AG08396 (cell line): ENCODE measurements around the gene ARPC5L.
"Not testable (repeated sequence)": the region's sequence is repeated elsewhere in the genome, so short reads cannot be mapped to it uniquely, and the experiment has no call there.

ENCODE experiments used
- DNase-seq: peaks from one replicate; pipeline ENCODE4 v3.0.0; 2012; ENCODE audit warnings: low spot score, mixed read lengths

ARPC5L gene

DNA sequence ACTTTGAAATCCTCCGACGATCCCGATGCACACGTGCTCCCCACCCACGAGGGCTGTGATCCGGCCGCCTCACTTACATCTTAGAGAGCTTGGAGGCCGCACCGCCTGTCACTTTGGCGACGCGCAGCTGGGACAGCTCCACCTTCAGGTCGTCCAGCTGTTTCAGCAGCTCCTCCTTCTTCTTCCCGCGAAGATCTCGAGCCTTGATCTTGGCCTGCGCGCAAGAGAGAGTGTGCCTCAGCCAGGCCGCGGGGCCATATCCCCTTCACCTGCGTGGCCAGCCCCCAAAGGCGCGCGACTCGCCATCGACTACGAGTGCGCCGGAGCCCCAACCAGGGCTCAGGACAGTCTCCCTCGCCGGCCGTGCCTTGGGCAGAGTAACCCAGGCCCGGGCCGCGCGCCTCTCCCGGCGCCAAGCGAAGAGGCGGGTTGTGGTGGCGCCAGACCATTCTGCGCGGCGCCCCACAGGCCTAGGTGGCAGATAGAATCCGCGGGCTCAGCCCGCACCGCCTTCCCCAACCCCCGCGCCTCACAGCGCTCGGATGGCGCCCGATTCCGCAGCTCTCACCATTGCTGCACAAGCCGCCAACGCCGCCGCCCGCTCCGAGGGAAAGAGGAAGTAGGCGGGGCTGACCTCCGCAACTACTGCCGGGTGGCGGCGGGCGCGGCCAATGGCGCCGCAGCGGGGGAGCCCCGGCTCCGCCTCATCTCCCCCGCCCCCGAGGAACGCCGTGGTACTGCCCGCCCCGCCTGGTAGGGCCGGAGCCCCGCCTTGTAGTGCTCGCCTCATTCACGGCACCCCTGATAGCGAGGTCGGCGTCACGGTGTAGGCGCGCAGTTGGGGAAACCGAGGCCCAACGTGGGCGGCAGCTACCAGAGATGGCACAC lies at the start of gene ARPC5L, which contains the start of gene RPL35:
TSS of gene ARPC5L (plus strand) at position 789 of the 888 bp plus-strand sequence. CDS start 7,161 bp downstream, outside the sequence.
TSS of gene RPL35 (minus strand) at position 616 of the 888 bp plus-strand sequence. CDS start at position 571, 45 bp downstream.
- DNase-seq = peak; percentile 99

DNA sequence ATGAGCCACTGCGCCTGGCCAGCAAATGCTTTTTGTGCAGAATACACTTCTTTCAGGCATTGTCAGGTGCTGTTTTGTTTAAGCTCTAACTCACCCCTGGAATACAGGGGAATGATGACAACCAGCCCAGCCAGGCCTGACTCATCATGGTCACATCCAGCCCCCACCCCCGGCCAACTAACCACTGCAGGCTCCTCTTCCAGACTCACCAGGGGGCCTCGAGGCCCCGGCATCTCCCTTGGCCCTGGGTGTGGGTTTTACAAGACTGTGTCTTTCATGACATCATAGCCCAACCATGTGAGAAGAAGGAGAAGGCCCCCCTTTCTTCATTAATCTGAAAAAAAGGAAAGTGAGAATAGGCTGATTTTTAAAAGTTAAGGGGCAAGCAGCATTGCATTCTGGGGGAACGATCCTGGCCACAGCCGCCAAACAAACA lies 49.5 kb upstream of the ARPC5L start:
- DNase-seq = peak; percentile 91

DNA sequence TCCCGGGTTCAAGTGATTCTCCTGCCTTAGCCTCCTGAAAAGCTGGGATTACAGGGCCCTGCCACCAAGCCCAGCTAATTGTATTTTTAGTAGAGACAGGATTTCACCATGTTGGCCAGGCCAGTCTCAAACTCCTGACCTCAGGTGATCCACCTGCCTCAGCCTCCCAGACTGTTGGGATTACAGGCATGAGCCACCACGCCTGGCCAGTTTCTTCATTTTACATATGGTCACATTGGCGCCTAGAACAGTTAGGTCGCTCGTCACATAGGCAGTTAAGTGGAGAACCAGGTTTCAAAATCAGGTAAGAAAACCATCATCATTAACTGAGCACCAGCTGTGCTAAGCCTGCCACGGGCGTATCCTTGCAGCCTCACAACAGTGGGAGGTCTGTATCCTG lies 48.9 kb upstream of the ARPC5L start:
- DNase-seq = no peak

DNA sequence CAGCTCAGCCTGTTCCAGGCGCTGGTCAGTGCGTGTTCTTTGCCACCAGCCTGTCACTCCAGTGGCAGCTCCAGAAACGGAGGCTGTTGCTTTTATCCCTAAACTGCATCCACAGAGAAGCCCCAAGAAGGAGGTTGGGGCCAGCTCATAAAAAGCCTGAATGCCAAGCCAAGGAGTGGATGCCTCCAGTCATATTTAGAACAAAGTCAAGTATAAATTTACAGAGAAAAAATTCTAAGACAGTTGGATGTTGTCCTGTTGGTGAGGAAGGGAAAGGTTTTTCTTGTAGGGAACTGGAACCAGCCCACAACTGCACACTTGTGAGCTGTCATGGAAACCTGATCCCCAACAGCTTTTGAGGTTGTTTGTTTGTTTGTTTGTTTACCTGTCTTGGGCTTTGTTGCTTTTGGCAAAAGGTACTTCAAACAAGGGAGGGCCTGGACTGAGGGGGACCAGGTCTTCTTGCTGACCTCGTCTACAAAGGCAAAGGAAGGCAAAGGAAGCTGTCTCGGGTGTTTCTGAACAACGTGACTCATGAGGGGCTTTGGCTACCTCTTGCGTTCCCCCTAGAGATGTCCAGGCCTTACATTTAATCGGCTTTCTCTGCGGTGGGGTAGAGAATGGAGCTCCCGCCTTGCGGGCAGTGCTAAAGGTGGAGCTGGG lies 48.3 kb upstream of the ARPC5L start:
- DNase-seq = no peak

DNA sequence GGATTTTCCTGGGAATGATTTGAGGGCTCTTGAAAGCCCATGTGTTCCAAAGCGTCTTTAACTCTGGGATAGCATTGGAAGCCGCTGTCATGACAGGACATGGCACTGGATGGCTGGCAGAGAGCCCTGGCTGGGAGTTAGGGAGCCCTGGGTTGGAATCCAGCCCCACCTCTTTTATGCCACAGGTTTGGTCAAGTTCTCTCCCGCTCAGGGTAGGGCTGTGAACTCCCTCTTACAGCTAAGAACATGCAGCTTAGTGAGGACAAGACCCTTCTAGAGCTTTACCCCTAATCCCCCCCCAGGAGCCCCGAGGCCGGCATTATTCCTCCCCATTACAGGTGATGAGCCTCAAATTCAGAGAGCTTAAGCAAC lies 47.8 kb upstream of the ARPC5L start:
- no peak for DNase-seq

DNA sequence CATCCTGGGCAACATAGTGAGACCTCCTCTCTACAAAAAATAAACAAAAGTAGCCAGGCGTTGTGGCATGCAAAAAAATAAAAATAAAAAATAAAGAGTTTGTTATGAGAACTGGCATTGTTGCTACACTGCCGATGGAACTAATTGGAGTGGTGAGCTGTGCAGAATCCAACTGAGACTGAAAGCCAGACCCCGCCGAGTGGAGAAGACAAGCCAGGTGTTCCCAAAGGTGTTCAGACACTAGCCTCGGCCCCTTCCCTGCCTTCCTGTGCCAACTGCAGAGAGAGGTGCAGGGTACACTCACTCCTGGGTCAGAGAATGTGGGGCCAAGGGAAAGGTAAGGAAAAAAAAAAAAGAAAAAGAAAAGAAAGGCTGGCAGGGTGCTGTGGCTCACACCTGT lies 46.3 kb upstream of the ARPC5L start:
- DNase-seq = no peak

DNA sequence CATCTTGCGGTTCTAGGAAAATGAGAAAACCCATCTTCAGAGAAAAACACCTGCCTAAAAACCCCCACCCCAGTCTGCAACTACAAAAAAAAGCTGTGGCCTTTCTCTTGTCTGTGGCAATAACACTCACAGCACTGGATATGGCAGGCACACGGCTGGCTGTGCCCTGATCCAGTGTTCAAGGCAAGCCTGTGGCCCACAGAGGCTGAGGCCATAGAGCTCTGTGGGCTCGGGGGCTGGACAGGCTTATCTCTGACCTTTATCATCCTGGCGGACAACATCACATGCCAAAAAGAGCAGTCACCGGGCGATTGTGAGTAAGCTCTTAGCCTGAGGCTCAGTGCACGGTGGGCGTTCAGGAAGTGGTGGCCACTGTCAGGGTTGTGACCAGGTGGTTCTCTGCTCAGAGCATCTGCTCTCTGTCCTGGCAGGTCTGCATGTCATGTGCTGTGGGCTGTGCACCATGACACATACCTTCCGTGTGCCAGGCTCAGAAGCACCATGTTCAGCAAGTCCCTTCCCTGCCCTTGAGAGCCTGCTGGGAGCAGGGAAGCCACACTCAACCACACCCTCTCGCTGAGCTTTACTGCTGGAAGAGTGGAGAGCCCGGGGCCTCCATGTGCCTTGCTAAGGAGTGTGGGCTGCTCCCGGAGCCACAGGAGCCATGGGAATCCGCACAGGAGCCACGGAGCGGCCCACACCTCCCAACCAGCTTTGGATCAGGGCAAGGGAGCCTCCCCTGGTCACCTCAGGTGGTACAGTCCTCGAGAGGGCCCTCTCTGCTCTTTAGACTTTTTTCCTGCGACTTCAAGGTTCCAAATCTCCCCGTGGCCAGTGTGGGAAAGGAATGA lies 43.3 kb upstream of the ARPC5L start:
- DNase-seq = no peak

DNA sequence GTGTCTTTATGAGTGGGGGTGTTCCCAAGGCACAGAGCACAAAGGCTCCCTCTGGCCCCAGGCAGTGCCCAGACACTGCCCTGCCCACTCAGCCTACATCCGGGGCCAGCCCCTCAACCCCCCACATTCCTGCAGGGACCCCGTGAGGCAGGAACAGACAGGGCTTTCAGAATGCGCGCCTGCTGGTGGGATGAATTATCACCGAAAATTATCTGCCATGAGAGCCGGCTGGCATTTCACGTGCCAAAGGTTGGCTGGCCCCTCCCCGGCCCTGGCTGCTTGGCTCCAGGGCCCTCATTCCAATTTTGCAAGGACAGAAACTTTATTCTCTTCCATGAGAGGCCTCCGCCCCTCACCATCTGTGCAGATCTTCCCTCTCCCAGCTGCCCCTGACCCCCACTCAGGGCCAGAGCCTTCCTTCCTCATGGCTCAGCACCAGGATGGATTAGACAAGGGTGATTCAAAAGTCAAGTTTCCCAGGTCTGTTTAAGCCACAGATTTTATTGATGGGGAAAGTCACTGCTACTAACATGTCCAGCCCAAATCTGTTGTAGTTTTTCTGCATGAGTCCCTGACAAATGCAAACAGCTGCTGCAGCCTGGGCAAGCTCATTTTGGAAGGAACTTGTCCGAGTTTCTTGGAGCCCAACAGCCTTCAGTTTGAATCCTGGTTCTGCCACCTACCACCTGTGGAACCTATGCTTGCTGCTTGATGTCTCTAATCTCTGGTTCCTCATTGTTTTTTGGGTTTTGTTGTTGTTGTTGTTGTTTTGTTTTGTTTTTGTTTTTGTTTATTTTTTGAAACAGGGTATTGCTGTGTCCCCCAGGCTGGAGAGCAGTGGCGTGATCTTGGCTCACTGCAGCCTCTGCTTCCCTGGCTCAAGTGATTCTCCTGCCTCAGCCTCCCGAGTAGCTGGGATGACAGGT lies 41.0 kb upstream of the ARPC5L start:
- DNase-seq = no peak

DNA sequence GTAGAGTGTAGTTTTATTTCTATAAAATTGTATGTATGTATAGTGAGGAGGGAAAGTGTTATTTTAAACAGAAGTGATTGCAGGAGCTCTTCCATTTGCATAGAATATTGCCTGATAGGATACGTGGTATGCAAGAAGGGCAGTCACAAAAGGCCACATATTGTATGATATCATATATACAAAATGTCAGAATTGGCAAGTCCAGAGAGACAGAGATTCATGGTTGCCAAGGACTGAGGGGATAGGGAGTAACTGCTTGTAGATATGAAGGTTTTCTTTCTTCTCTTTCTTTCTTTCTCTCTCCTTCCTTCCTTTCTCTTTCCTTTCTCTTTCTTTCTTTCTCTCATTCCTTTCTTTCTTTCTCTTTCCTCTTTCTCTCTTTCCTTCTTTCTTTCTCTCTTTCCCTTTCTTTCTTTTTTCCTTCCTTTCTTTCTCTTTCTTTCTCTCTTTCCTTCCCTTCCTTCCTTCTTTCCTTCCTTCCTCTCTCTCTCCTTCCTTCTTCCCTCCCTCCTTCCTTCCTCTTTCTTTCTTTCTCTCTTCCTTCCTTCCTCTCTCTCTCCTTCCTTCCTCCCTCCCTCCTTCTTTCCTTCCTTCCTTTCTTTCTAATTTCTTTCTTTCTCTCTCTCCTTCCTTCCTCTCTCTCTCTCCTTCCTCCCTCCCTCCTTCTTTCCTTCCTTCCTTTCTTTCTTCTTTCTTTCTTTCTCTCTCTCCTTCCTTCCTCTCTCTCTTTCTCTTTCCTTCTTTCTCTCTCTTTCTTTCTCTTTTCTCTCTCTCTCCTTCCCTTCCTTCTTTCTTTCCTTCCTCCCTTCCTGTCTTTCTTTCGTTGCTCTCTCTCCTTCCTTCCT lies 33.2 kb upstream of the ARPC5L start:
- no peak for DNase-seq

DNA sequence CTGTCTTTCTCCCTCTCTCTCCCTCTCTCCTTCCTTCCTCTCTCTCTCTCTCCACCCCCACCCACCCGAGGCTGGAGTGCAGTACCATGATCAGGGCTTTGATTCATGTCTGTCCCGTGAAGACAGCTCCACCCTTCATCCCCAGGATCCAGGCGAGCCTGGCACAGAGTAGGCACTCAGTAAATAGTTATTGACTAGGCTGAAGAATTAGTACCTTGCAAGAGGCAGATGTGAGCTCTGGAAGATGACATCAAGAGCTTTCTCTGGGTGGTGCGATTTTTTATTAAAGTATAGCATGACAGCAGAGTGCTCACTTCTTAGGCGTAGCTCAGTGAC lies 32.6 kb upstream of the ARPC5L start:
- no peak for DNase-seq

DNA sequence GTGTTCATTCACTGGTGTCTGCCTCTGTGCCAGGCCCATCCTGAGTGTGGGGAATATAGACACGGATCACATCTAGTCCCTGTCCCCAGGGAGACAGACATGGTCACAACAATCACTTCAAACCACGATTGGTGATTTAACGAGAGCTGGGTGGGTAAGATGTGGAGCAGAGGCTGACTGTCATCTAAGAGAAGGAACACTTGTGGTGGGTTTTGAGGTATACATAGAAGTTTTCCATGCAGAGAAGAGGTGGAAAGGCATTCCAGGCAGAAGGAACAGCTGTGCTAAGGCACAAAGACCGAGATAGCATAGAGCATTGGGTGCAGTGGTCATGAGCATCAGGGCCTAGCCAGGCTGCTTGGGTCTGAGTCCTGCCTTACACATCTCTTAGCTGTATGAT lies 31.3 kb upstream of the ARPC5L start:
- DNase-seq = no peak

DNA sequence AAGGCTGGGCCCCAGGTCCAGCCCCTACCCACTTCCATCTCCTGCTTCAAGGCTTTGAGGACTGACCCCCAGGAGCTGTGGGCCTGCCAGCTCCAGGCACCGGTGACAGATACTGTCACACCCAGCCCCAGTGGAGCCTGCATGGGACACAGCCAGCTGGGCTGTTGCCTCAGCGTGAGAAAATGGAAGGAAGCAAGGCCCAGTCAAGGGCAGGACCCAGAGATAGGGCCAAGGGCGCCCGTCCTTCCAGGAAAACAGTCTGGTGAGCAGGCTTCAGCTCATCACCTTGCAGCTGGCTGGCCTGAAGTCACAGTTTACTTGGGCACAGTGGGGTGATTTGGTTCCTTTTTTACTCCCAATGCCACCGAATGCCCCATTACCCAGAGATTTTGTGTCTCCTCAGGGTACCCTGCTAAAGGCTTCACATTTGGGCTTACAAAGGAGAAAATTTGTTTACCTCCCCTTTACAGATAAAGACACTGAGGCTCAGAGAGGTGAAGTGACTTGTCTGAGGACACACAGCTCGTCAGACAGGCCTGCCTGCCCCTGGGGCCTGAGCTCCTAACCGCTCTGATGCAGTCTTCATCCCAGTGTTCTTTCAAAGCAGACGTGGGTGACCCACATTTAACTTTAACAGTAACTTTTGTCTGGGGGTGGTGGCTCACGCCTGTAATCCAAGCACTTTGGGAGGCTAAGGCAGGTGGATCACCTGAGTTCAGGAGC lies 30.1 kb upstream of the ARPC5L start:
- DNase-seq = no peak

DNA sequence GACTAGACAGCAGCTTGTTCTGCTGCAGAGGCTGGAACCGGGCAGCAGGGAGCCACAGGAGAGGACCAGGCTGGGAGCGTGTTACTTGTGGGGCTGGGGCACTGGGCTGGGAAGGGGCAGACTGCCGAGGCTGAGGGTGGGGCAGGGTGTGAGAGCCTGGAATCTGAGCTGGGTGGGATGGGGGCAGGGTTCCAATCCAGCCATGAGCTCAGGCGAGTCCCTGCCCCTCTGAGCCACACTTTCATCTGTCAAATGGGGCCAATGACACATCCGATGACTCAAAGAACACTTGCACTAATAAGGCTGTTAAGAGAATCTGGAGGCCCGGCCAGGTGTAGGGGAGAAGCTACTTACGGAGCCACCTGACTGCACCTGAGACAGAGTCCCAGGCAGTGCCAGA lies 27.3 kb upstream of the ARPC5L start:
- no peak for DNase-seq

DNA sequence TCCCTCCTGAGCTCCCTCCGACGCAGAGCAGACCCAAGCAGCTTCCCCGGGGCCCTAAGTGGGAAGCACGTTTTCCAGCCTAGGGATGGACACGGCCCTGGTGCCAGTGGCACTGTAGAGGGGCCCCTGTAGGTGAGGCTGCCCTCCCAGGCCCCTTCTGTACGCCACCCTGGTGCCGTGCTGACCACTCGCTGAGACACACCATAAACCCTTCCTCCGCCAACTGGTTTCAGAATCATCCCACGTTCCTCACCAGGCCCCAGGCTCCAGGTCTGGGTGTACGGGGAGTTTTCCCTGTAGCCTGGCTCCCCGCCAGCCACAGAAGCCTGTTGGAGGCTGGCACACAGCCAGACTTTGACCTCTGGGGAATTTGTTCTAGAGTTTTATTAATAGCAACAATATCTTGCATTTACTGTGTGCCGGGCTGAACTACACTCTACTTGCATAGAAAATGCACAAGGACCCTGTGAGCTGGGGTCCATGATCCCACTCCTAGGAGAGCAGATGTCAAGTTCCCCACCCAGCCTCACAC lies 26.8 kb upstream of the ARPC5L start:
- DNase-seq = peak; percentile 70

DNA sequence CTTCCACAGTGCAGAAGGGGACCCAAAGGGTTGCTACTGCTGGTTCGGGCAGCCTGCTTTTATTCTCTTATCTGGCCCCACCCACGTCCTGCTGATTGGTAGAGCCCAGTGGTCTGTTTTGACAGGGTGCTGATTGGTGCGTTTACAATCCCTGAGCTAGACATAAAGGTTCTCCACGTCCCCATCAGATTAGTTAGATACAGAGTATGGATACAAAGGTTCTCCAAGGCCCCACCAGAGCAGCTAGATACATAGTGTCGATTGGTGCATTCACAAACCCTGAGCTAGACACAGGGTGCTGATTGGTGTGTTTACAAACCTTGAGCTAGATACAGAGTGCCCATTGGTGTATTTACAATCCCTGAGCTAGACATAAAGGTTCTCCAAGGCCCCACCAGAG lies 23.8 kb upstream of the ARPC5L start:
- not testable (repeated sequence) for DNase-seq

DNA sequence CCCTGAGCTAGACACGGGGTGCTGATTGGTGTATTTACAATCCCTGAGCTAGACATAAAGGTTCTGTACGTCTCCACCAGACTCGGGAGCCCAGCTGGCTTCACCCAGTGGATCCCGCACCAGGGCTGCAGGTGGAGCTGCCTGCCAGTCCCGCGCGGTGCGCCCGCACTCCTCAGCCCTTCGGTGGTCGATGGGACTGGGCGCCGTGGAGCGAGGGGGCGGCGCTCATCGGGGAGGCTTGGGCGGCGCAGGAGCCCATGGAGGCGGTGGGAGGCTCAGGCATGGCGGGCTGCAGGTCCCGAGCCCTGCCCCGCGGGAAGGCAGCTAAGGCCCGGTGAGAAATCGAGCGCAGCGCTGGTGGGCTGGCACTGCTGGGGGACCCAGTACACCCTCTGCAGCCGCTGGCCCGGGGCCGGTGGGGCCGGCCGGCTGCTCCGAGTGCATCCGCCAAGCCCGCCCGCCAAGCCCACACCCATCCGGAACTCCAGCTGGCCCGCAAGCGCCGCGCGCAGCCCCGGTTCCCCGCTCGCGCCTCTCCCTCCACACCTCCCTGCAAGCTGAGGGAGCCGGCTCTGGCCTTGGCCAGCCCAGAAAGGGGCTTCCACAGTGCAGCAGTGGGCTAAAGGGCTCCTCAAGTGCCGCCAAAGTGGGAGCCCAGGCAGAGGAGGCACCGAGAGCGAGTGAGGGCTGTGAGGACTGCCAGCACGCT lies 23.2 kb upstream of the ARPC5L start:
- DNase-seq = not testable (repeated sequence)

DNA sequence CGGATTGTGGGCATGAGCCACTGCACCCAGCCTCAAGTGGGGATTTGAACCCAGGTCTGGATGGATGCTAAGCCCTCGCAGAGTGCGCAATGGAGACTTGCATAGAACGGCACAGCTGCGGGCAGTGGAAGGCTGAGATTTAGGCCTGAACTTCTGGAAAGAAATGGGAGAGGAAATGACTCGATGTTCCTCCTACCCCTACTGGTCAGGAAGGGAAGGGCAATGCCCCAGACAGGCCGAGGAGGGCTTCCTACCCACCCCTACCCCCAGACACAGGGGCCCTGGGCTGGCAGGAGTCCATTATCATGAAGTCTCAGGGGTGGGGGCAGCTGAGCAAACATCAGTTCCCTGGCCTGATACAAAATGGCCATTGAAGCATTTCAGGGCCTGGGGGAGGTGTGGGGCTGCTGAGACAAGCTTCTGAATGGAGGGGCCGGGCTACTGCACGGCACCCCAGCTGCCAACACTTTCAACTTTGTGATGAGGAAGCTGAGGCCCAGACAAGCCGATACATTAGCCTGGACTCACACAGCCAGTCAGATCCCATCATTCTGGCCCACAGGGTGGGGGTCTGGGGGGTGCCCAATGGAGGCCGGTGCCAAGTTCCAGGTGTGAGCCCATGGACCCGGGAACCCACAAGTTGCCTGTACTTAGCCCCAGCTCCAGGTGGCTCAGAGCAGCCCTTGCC lies 22.2 kb upstream of the ARPC5L start:
- no peak for DNase-seq

DNA sequence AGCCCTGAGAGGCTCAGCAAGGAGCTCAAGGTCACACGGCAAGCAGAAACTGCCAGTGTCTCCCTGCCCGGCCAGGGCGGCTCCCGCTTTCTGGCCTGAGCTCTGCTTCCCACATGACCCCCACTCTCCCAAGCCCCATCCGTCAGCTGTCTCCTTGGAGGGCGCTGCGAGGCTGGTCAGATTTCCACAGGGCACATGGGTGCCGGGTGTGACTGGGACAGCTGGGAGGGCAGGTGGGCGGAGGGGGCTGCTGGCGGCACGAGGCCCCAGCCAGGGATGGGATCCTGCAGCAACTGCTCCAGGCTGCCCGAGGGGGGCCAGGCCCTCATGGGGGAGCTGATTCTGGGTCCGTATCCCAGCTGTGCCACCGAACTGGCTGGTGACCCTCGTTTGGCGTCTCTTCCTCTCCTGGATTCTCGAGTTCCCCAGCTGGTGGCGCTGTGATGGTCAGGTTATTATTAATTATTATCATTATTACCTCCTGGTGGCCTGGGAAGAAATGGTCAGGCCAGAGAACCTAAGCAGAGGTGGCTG lies 21.6 kb upstream of the ARPC5L start:
- no peak for DNase-seq
